GM21515 (cell line): ENCODE results near the gene ATP6V1G3.
"Not testable (repeated sequence)": the region's sequence is repeated elsewhere in the genome, so short reads cannot be mapped to it uniquely, and the experiment has no call there.

ENCODE experiments used
- ATAC-seq: cut with Tn5 transposase; IDR thresholded peaks from one replicate; pipeline ENCODE4 v1.9.1; 2021; ENCODE audit not compliant: unreplicated experiment

ATP6V1G3 gene

DNA sequence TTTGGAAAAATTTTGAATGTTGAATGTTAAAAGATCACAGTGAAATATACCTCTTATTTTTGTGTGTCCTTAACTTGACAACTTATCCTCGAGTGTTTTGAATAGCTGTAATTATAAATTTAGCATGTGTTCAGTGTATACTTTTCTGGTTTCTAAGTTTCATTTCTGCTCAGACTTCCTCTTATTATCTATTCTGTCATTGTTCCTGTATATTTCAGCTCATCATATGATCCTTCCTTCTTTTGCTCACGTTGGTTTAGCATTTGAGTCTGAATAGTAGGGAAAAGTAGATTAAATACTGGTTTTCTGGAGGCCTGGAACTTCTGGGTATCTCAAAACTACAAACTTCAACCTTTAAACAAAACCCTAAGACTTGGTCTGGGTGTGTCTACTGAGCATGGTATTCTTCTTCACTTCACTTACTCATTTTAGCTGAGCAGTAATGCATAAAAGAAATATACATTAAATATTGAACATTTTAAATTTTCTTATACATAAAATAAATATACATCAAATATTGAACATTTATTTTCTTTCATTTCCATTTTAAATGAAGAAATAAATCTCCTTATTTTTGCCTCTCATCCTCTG is 3.3 kb upstream of the ATP6V1G3 start:
- peak; percentile 88 for ATAC-seq

DNA sequence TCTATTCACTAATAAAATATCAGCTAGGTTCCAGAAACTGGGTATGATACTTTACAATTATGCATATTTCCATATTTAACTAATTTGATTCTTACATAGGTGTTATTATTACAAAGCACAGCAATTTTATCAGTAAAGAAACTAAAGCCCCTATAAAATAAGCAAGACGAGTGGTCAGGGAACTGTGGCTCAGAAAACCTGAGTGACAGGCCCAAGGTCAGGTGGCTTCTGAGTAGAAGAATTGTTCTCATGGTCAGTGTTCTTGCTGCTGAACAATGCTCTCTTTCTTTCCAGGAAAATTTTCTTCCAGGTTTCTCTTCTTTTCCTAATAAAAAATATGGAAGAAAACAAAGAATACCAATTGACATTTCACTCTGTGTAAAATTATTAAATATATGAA is 2.2 kb upstream of the ATP6V1G3 start:
- ATAC-seq, result no peak

DNA sequence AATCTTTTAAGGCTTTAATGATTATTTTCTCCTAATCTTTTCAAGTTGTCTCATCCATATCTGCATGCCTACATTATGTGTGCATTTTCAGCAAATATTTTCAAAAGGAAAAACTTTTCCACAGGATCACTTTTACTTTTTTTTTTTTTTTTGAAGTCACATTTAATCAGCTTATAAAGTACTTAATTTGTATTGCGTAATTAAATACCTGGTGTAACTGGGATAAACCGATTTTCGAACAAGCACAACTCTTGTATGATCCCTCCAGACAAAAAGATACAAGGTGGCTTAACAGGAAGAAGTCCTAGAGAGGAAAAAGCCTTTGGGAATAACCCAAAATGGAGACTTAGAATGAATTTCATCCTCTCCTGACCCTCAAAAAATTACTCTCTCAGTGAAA is 1.3 kb upstream of the ATP6V1G3 start:
- no peak for ATAC-seq

DNA sequence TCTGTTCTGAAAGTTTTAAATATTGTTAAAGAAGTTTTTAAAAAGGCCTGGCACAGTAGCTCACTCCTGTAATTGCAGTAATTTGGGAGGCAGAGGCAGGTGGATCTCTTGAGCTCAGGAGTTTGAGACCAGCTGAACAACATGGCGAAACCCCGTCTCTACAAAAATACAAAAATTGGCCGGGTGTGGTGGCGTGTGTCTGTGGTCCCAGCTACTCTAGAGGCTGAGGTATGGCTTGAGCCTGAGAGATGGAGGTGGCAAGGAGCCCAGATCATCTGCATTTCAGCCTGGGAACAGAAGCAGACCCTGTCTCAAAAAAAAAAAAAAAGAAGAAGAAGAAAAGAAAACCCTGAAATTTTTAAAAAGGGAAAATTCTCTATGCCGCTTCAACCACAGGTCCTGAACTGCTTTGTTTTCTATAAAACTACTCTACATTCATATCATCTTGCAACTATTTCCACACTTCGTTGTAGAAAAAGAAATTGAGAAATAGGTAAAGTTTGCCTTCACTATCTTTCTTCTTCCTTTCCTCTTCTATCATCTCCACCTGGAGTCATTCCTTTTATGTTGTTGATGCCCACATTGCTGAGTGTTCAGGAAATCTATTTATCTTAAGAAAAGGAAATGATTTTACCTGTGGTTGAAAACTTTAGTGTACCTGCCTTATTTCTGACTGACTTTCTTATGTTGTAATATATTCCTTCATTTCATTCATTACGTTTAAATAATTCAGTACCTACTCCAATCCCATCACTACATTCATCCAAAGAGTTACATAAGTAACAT is 1.7 kb downstream of the ATP6V1G3 start:
- ATAC-seq, result no peak

DNA sequence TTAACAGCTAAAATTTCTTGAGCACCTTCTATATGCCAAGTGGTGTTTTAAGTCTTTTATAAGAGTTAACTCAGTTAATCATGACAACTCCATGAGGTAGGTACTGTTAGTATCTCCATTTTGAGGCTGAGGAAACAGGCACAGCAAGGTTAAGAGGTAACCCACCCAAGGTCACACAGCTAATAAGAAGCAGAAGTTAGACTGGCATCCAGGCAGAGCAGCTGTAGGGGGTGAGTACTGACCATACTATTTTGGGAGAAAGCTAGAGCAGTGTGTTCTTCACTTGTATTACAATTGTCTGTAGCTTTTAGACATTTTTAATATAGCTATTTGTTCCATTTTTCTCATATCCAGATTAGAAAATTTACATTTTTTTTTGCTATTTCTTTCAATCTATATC is 4.8 kb downstream of the ATP6V1G3 start:
- no peak for ATAC-seq

DNA sequence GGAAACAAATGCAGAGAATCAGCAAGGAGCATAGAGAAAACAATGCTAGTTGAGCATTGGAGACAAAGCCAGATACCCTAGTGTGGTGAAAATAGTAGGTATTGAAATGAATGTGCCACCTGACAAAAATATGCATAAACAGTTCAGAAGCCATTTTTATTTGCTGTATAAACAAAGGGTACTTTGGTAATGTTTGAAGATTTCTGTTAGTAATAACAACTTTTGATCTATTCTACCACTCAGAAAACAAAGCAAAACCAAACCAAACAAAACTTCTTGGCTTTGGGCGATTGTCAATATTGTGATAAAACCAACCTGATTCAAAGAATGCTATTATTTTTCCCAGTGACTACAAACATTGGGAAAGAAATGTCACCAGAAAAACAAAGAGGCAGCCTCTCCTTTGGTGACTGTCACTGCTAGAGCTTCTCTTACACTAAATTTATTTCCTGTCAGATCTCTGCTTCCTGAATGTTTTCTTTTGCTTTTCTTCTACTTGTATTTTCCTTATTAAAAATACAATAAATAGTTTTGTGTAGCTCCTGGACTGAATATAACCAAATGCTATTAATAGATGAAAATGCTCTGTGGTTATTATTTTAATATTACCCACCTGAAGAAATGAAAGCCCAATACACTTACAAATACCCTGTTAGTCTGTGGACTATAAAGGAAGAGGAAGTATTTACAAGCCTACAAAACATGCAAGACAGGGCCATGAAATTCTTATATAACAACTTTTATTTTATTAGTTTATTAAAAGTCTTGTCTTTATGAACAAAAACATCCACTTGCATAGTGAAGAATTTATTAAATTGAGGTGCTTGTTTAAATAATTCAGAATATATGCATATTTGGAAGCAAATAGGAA is 5.7 kb downstream of the ATP6V1G3 start:
- ATAC-seq, result no peak

DNA sequence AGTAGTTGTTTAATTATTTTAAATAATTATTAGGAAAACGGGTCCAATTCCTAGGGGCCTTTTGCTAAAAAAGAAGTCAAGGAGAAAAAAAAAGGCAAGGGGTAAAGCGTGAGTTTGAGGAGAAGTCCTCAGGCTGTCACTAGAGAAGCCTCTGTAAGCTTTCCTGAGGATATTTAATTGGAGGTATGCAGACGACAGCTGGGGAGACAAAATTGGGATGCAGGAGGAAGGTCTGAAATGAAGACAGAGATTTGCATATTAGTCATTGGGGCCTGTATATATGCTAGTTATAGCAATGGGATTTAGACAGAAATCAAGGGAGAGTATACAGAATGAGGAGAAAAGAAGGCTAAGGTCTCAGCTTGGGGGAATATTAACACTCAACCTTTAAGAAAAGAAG is 8.6 kb downstream of the ATP6V1G3 start:
- no peak for ATAC-seq

DNA sequence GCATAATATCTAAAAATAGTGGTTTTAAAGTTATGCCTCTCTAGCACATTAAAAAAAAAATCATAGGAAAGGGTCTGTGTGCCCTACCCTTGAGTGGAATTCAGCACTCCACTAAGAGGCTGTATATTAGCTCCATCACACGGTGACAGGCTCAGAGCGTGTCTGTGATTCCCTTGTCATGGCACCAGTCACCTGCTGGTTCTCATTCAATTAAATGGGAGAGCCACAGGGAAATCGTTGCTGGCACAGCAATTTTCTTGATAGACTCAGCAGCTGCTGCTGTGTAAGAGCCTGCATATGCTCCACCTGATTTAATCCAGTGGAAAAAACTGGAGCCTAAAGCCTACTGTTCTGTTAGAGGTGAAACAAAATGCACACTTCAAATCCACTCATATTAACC is 9.5 kb downstream of the ATP6V1G3 start:
- no peak for ATAC-seq

DNA sequence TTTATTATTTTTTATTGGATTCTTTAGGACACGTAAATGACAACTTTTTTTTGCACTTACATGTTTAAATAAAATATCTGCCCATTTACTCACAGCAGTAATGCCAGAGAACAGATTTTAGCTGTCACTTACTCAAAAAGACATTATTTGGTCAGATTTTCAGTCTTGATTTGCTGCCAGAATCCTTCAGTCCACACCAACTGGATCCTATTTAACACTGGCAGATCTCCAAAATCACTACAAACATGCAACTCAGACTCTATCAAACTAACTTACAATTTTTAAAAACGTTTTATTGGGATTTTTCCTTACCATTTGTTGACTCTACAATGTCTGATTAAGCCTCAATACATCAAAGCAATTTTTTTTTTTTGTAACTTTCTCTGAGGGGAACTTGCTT is 11.1 kb downstream of the ATP6V1G3 start:
- ATAC-seq, result no peak

DNA sequence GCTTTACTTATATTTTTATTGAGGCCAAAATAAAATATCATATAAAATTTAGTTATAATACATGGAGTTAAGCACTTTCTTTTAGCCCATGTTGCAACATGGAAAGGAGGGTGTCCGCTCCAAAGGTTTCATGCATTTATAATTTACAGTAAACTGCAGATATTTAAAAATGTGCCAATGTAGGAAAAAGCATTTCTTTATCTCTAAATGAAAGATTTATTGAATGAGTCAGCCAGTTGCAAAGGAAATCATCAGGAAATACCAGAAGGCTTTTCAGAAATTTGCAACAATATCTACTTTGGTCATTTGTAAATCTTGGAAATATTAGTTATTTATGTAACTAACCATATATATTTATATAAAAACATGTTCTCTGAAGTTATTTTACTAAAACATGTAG is 12.1 kb downstream of the ATP6V1G3 start:
- no peak for ATAC-seq

DNA sequence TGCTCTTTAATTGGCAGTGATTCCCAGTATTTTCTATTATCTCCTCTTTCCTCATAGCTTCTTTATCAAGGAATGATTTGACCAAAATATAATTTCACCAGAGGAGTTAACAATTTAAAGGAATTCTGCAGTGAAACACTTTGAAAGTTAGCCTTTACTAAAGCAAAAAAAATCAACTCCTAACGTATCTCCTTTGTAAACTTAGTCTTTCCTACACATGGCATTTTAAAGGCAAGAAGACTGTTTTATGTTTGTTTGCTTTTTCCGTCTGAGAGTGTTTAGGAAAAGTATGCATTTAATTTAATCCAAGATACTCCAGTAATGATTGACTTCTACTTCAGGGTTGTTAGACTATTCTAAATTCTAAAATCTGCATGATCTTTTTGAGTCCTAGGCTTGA is 15.9 kb downstream of the ATP6V1G3 start:
- ATAC-seq, result no peak

DNA sequence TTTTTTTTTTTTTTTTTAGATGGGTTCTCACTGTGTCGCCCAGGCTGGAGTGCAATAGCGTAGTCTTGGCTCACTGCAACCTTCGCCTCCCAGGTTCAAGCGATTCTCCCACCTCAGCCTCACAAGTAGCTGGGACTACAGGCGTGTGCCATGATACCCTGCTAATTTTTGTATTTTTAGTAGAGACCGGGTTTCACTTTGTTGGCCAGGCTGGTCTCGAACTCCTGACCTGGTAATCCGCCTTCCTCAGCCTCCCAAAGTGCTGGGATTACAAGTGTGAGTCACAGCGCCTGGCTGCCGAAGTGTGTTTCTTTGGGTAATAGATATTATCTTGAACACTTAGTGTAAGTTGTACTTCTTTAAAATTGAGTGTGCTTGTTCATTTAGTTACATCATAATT is 16.4 kb downstream of the ATP6V1G3 start:
- ATAC-seq, result not testable (repeated sequence)

DNA sequence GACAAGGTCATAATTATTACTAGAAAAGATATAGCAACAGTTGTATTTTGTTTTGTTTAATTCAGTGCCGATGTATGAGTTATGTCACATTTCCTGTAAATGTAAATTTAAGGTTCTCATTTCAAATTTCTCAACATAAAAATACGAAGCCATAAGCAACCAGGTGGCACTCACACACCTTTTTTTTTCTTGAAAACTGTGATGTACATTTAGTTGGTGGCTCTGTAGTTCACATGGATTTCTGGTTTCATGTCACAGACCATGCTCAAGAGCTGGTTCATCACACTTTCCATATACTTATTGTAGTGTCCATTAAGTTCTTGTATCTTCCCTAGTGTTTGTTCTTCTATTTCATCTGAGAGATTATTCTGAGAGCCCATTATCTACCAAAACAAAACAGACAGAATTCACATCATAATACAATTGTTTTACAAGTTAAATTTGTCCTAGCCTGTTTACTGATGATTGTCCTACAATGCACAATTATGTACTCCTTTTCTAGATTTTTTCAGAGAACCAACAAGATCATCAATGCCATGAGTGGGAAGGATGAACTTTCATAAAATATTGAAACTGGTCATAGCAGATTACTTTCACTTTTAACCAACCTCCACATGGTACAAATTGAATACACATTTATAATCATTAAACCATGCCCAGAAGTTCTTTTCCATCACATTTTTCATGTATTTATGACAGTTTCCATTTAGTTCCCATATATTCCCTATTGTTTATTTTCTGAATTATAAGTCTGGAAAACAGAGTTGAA is 17.1 kb downstream of the ATP6V1G3 start:
- ATAC-seq, result no peak

DNA sequence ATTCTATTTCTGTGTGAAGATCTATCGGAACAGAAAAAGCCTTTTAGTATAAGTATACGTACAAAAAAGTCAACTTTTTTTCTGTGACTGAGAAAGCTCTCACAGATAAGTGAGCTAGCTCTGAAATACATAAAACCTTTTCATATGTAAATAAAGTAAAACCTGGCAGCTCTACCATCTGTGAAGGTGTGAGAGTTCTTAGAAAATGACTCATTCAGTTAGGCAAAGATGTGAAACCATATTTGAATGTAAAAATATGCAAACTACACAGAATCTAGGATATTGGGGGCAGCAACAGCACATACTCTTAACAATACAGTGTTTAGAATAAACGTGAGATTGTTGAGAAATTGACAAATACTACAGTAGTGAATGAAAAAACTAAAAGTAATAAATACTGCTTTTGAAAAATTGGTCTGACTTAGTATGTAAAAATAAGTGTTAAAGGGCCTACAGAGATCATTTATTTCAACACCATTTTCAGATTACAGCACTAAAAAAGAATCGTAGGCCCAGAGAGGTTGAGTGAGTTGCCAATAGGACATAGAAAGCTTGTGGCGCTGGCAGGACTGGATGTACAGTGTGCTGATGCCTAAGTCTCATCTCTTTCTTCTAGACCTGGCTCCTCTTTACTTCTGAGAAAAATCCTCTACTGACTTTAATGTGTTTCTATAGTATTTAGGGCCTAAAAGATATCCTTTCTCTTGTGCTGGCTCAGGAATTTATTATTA is 19.8 kb downstream of the ATP6V1G3 start:
- ATAC-seq, result peak; percentile 90

DNA sequence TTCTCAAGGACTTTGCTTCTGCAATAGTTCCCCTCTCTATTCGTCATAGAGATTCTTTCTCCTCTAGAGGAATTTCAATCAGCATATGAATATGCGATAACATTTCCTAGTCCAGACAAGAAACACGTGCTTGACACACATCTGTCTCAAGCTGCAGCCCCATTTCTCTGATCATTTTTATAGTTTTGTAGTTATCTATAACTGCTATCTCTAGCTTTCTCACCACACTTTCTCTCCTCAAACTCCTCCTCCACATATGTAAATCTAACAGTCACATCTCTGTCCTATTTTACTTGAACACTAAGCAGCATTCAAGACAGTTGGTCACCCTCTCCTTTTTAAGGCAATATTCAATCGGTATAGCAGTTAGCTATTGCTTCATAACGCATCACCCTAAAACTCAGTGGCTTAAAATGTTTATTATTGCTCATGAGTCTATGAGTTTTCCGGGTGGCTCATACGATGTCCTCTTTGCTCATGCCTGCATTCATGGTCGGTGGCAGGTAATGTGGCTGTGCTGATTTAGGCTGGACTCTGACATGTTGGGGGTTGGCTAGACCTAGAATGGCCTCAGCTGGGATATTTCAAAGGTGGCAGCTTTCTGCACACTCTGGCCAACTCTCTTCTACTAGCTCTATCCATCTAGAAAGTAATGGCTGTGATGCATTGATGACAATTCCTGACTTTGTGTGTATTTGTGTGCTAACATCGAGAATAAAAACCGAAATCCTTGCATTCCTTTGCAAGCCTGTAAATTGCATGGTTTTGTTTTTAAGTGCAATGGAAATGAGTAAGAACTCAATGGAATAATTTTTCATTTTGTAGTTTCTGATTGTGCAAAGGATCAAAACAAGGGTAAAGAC is 20.6 kb downstream of the ATP6V1G3 start:
- peak; percentile 7 for ATAC-seq

DNA sequence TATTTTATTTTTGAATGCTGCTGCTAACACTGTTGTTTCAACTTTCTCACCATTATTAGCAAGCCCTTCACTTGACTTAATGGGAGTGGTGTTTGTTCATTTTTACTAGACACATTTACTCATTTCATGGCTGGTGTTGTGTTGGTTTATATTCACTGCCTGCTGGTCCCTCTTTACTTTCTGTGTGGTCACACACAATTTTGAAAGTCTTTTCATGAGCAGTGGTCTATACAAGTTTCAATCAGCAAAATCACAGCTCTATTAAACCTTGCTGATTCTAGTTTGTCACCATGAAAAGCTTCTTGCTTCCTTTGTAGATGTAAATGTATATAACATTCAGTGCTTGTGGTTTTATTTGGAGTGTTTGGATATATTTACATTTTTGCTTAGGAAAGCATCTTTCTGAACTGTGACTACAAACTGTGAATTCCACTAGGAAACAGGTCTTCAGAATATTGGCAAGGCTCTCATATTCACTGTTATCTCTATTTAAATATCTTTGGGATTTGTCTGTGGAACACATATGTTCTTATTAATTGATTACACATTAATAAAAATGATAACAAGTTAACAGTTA is 22.8 kb downstream of the ATP6V1G3 start:
- ATAC-seq, result no peak

DNA sequence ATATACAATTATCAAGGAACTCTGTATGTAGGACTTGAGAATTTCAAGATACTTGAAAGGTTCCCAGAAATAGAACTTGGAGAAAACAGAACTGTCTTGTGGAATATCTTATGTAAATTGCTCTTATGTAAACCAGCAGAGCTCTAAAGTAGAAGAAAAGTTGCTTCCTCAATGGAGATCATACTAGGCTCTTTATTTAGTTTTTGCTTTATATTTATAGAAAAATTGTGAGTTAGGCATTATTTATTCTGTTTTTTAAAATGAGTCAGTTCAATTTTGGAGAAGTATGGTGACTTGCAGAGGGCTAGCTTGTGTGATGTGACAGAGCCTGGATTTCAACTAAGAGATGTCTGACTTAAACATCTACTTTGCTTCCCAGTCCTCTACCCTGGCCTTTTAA is 40.4 kb downstream of the ATP6V1G3 start:
- no peak for ATAC-seq

DNA sequence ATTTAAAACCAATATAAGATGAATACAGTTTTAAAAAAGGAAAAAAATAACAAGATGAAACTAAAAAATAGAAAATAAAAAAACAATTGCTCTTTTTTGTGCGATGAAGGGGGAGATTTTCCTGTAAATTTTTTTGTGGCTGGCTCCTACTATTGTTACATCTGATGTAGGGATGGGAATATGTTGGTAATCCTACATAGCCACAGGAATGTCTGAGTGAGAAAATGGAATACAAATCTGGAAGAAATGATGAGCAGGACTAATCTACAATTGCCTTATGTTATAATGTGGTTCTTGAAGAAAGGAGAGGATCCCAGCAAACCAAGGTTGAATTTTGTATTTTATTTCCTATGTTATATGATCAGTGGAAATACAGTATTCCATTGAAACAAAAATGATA is 40.9 kb downstream of the ATP6V1G3 start:
- no peak for ATAC-seq

DNA sequence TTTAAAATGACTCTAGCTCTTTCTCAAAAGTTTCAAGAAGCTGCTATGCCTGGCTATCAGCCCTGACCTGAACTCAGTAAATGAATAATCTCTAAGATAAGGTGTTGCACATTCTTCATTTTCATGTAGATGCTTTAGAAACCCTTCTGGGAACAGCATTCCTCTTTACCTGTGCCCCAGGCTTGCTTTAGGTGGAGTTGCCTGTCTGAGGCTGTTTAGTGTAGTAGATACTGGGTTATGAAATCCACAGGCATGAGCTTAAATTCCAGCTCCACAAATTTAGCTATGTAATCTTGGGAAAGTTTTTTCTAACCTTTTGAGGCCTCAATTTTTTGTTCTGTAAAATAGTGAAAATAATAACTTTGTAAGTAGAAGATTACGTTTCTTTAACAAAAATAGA is 41.6 kb downstream of the ATP6V1G3 start:
- no peak for ATAC-seq
